ENCODE results near the gene GORASP2. TPM values are rescaled to one million over a fixed set of nuclear protein-coding genes. Genes with fewer than 3 reads are reported as not detected.

The GORASP2 gene
- total RNA-seq = 10 to 100 TPM; 14.7 to 43.7 (median 29.4) TPM

DNA sequence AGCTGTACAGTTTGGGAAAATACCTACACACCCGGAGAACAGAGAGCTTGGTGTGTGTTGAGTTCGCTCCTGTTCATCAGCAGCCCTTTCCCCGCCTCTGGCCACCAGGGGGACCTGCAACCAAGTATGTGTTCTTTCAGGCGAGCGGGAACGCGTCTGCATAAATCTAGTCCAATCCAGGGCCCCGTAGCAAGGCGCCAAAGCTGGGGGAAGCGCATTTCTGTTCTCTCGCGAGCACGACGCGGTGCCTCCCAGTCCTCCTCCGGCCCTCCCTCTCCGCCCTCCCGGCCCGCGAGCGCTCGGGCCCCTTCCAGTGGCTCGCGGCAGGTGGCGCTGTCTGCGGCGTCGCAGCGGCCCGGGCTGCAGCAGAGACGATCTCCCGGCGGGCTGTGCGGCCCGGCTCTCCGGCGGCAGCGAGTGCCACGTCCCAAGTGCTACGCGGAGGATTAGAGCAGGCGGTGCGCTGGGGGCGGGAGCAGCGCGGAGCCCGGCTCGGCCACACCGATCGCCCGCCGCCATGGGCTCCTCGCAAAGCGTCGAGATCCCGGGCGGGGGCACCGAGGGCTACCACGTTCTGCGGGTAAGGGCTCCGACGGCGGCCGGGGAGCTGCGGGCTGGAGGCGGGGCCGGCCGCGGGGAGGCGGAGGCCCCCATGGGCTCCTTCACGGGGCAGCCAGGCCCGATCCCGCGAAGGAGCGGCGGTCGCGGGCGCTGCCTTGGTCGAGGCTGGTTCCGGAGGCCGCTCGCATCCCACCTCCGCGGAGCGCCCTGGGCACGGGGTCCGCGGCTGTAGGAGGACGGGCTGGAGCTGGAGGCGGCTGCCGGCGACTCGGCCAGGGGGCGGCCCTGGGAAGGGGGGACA, at the start of gene GORASP2:
TSS of gene GORASP2 (plus strand) at position 430 of the 862 bp plus-strand sequence. CDS start at position 518, 88 bp downstream.
- in situ Hi-C loops (cut with MboI; ENCODE audit: low pct_ligation_motif_present in 1 of 4, low pct_unique_long_range_greater_than_20kb in 1 of 4, low sequenced_read_pairs in 3 of 4) = no loop called here
- no peaks in the 10 kb centered on the region for H3K36me3 ChIP-seq

GRCh38 chr2:170881840-170882239, 47.2 kb upstream of the GORASP2 start:
- Histone ChIP-seq H3K36me3 (no peaks in the 10 kb centered on the region), H3K27ac (no peak overlapping the region), H3K27me3 (no peaks in the 10 kb centered on the region), H3K4me1 (no peaks in the 10 kb centered on the region), H3K9me3 (no peaks in the 10 kb centered on the region), H3K4me3 (no peak overlapping the region)
- in situ Hi-C loops (cut with MboI; ENCODE audit: low pct_ligation_motif_present in 1 of 4, low pct_unique_long_range_greater_than_20kb in 1 of 4, low sequenced_read_pairs in 3 of 4) (no loop called here), intact Hi-C loops (cut with DNase I; ENCODE audit: low total_unique reads) (no loop called here)
- TF ChIP-seq POLR2AphosphoS5 (IDR thresholded peaks at IDR 0.05) (no peak), CTCF (IDR thresholded peaks at IDR 0.05) (no peak)
- DNase-seq = no peak
- 44 to 80% methylated on average over 1 to 3 of the region's 3 CpGs for WGBS, 2 donors (ENCODE audit: low coverage in 1 of 2)

More for the DNA sequence above, at the start of gene GORASP2:
- intact Hi-C loops (cut with DNase I; ENCODE audit: low total_unique reads) = no loop called here
- peak; percentile 90 for TF ChIP-seq POLR2A (IDR thresholded peaks at IDR 0.05)
- peak; percentile 83 to 96 (median 95) for TF ChIP-seq POLR2AphosphoS5 (IDR thresholded peaks at IDR 0.05)
- no peak for TF ChIP-seq EP300 (IDR thresholded peaks at IDR 0.05; ENCODE audit: low read depth)
- TF ChIP-seq CTCF (IDR thresholded peaks at IDR 0.05) = peak; percentile 83 to 99 (median 96)
- H3K9me3 ChIP-seq = no peaks in the 10 kb centered on the region
- no peaks in the 10 kb centered on the region for H3K27me3 ChIP-seq
- H3K4me1 ChIP-seq = peaks cover 15 to 32% (median 26%) of the 10 kb centered on the region in 4 donors
- peak within 1 kb of the TSS; percentile 93 to 98 (median 95) for H3K27ac ChIP-seq
- 1% methylated on average over 70 of the region's 95 CpGs; no CpG with 5 or more reads in 1 of the 2 donors for WGBS, 2 donors (ENCODE audit: low coverage in 1 of 2)
- peak; percentile 98 for DNase-seq
- H3K4me3 ChIP-seq = peak within 1 kb of the TSS; percentile 85 to 99 (median 98)

- in situ Hi-C loops (cut with MboI; ENCODE audit: low pct_ligation_motif_present in 1 of 4, low pct_unique_long_range_greater_than_20kb in 1 of 4, low sequenced_read_pairs in 3 of 4) (no loop called here), intact Hi-C loops (cut with DNase I; ENCODE audit: low total_unique reads) (no loop called here)
- Histone ChIP-seq H3K27ac (no peak overlapping the region), H3K36me3 (no peaks in the 10 kb centered on the region), H3K4me3 (no peak overlapping the region), H3K4me1 (no peaks in the 10 kb centered on the region), H3K9me3 (no peaks in the 10 kb centered on the region), H3K27me3 (no peaks in the 10 kb centered on the region)
- no peak for TF ChIP-seq POLR2AphosphoS5 (IDR thresholded peaks at IDR 0.05)
- TF ChIP-seq EP300 (IDR thresholded peaks at IDR 0.05; ENCODE audit: low read depth) = no peak
- no peak for TF ChIP-seq POLR2A (IDR thresholded peaks at IDR 0.05)
- TF ChIP-seq CTCF (IDR thresholded peaks at IDR 0.05) = no peak
- 69 to 83% methylated on average over 1 to 2 of the region's 2 CpGs for whole genome bisulfite sequencing, 2 donors (ENCODE audit: low coverage in 1 of 2)
- no peak for DNase-seq
Measured at GRCh38 chr2:170882758-170883157, 46.3 kb upstream of the GORASP2 start.

DNA sequence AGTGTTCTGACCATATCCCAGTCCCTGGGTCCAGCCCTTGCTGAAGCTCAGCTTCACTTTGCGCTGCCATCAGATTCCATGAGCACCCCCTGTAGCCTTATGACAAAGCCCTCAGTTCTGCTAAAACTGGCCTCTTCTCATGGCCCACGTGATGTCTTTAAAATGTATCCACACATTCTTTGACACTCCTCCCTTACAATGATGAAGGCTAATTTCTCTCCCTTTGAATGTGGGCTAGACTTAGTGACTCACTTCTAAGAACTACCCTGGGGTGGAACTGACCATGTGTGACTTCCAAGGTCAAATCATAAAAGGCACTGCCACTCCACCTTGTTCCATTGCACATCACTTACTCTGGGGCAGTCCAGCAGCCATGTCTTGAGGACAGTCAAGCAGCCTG, 45.4 kb upstream of the GORASP2 start:
- TF ChIP-seq POLR2A (IDR thresholded peaks at IDR 0.05) (no peak), EP300 (IDR thresholded peaks at IDR 0.05; ENCODE audit: low read depth) (no peak), CTCF (IDR thresholded peaks at IDR 0.05) (no peak), POLR2AphosphoS5 (IDR thresholded peaks at IDR 0.05) (no peak)
- no peak overlapping the region for H3K4me3 ChIP-seq

More for the DNA sequence above, 45.4 kb upstream of the GORASP2 start:
- no peak overlapping the region for H3K27ac ChIP-seq
- H3K4me1 ChIP-seq = no peaks in the 10 kb centered on the region
- intact Hi-C loops (cut with DNase I; ENCODE audit: low total_unique reads) = no loop called here
- in situ Hi-C loops (cut with MboI; ENCODE audit: low pct_ligation_motif_present in 1 of 4, low pct_unique_long_range_greater_than_20kb in 1 of 4, low sequenced_read_pairs in 3 of 4) = no loop called here
- no peaks in the 10 kb centered on the region for H3K9me3 ChIP-seq
- DNase-seq = no peak
- WGBS, 2 donors (ENCODE audit: low coverage in 1 of 2) = 77 to 79% methylated on average over 2 of the region's 2 CpGs
- H3K36me3 ChIP-seq = no peaks in the 10 kb centered on the region
- H3K27me3 ChIP-seq = no peaks in the 10 kb centered on the region

Data from transverse colon (tissue), 4 donors.